SK-N-MC (cell line): ENCODE data around the gene RNF144A.
"Not testable (repeated sequence)": the region's sequence is repeated elsewhere in the genome, so short reads cannot be mapped to it uniquely, and the experiment has no call there.

Experiments
- EZH2 ChIP-seq: fragments of 200-600 bp; sonication (generic); IDR thresholded peaks from one replicate; pipeline ENCODE4 v1.6.1; 2017; ENCODE audit warnings: antibody characterized with exemption
- FOXP2 ChIP-seq: optimal IDR thresholded peaks from 2 replicates; pipeline ENCODE3; 2011; ENCODE audit warnings: mild to moderate bottlenecking, moderate library complexity; ENCODE audit not compliant: insufficient read depth; ENCODE audit errors: extremely low read length, control extremely low read depth
- POLR2AphosphoS5 ChIP-seq: IDR thresholded peaks from 2 replicates; pipeline ENCODE4 v1.6.1; 2012; ENCODE audit warnings: mild to moderate bottlenecking, low read depth, low read length, borderline replicate concordance

DNA sequence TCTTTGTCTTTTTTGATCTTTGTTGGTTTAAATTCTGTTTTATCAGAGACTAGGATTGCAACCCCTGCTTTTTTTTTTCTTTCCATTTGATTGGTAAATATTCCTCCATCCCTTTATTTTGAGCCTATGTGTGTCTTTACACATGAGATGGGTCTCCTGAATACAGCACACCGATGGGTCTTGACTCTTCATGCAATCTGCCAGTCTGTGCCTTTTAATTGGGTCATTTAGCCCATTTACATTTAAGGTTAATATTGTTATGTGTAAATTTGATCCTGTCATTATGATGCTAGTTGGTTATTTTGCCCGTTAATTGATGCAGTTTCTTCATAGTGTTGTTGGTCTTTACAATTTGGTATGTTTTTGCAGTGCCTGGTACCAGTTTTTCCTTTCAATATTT is 14.6 kb upstream of the RNF144A start:
- TF ChIP-seq POLR2AphosphoS5, EZH2, FOXP2: not testable (repeated sequence)
